Measurements from ENCODE around the gene LAX1. TPM values are rescaled to one million over a fixed set of nuclear protein-coding genes. Genes with fewer than 3 reads are reported as not detected.
A peak's percentile ranks its signal among the peaks of the same experiment; 100 is the strongest.

The LAX1 gene
- total and polyA plus RNA-seq, 7 donors: 0.60 to 3.6 (median 0.95) TPM; not detected in 3

GRCh38 chr1:203726417-203726867, 38.5 kb upstream of the LAX1 start:
- Histone ChIP-seq H3K4me1 (no peaks in the 10 kb centered on the region), H3K4me3 (no peak overlapping the region), H3K36me3 (peaks cover 54 to 99% (median 88%) of the 10 kb centered on the region in 4 donors), H3K9me3 (no peaks in the 10 kb centered on the region), H3K27me3 (no peaks in the 10 kb centered on the region), H3K27ac (peak overlapping the region in 1 of 4 donors; percentile 15)
- intact Hi-C loops (cut with DNase I): no loop called here
- WGBS, 2 donors: 73 to 96% methylated on average over 2 of the region's 2 CpGs
- DNase-seq: no peak
- no peak for TF ChIP-seq EP300 (IDR thresholded peaks at IDR 0.05)
- no peak for TF ChIP-seq CTCF (IDR thresholded peaks at IDR 0.05)

- peak overlapping the region in 1 of 4 donors; percentile 8 for H3K27ac ChIP-seq
- no peak for DNase-seq
- no peak overlapping the region for H3K4me3 ChIP-seq
- intact Hi-C loops (cut with DNase I): no loop called here
- TF ChIP-seq POLR2A (IDR thresholded peaks at IDR 0.05): no peak
- H3K9me3 ChIP-seq: no peaks in the 10 kb centered on the region
- H3K4me1 ChIP-seq: no peaks in the 10 kb centered on the region
- no peaks in the 10 kb centered on the region for H3K27me3 ChIP-seq
- peaks cover 11 to 97% (median 72%) of the 10 kb centered on the region in 4 donors for H3K36me3 ChIP-seq
- WGBS, 2 donors: 84 to 88% methylated on average over 7 of the region's 7 CpGs
Observed at GRCh38 chr1:203733009-203733863, 31.7 kb upstream of the LAX1 start.

GRCh38 chr1:203742436-203742835, 22.5 kb upstream of the LAX1 start:
- WGBS, 2 donors: 76 to 79% methylated on average over 3 of the region's 3 CpGs
- no peak for TF ChIP-seq POLR2AphosphoS5 (IDR thresholded peaks at IDR 0.05)
- TF ChIP-seq EP300 (IDR thresholded peaks at IDR 0.05): no peak
- TF ChIP-seq CTCF (IDR thresholded peaks at IDR 0.05): no peak
- TF ChIP-seq POLR2A (IDR thresholded peaks at IDR 0.05): no peak
- Histone ChIP-seq H3K27me3 (no peaks in the 10 kb centered on the region), H3K4me1 (peaks cover 0 to 22% (median 12%) of the 10 kb centered on the region in 4 donors), H3K27ac (peak overlapping the region in 3 of 4 donors; percentile 8 to 45 (median 41)), H3K9me3 (no peaks in the 10 kb centered on the region), H3K4me3 (no peak overlapping the region), H3K36me3 (peaks cover 12 to 66% (median 26%) of the 10 kb centered on the region in 4 donors)
- intact Hi-C loops (cut with DNase I): loop anchor here (5.0 kb wide), 1 partner anchor 70 kb away; no protein-coding TSS in a partner anchor
- DNase-seq: no peak

GRCh38 chr1:203743091-203743571, 21.9 kb upstream of the LAX1 start:
- peak overlapping the region in 3 of 4 donors; percentile 8 to 45 (median 41) for H3K27ac ChIP-seq
- TF ChIP-seq POLR2A (IDR thresholded peaks at IDR 0.05) (no peak), POLR2AphosphoS5 (IDR thresholded peaks at IDR 0.05) (no peak), CTCF (IDR thresholded peaks at IDR 0.05) (no peak)
- WGBS, 2 donors: 40 to 67% methylated on average over 5 of the region's 5 CpGs

More at GRCh38 chr1:203743091-203743571, 21.9 kb upstream of the LAX1 start:
- Histone ChIP-seq H3K27me3 (no peaks in the 10 kb centered on the region), H3K4me1 (peaks cover 0 to 22% (median 12%) of the 10 kb centered on the region in 4 donors), H3K9me3 (no peaks in the 10 kb centered on the region), H3K36me3 (peaks cover 12 to 59% (median 22%) of the 10 kb centered on the region in 4 donors), H3K4me3 (no peak overlapping the region)
- no peak for DNase-seq
- intact Hi-C loops (cut with DNase I): loop anchor here (5.0 kb wide), 1 partner anchor 69 kb away; no protein-coding TSS in a partner anchor

Data from sigmoid colon (tissue), 7 donors.